T-helper 2 cell treated with Interferon-gamma antibody and Interleukin-4, amounts not matched to agents 5 μg/mL and 100 μg/mL, for 36 hours (primary cell): ENCODE results near the gene NID1.
"Not testable (repeated sequence)": the region's sequence is repeated elsewhere in the genome, so short reads cannot be mapped to it uniquely, and the experiment has no call there.

Source experiments
- DNase-seq: peaks from one replicate; pipeline ENCODE4 v3.0.0; 2021; ENCODE audit warnings: low spot score
- H3K27ac Mint-ChIP-seq: one replicate; pipeline ENCODE4 v1.8.0; 2021; ENCODE audit warnings: mild to moderate bottlenecking, mixed read lengths
- H3K27me3 Mint-ChIP-seq: one replicate; pipeline ENCODE4 v1.8.0; 2021; ENCODE audit warnings: low read depth, mixed read lengths
- H3K36me3 Mint-ChIP-seq: one replicate; pipeline ENCODE4 v1.8.0; 2021; ENCODE audit warnings: low read depth, mixed read lengths
- H3K4me1 Mint-ChIP-seq: one replicate; pipeline ENCODE4 v1.8.0; 2021; ENCODE audit warnings: low read depth, mixed read lengths
- H3K4me3 Mint-ChIP-seq: one replicate; pipeline ENCODE4 v1.8.0; 2022; ENCODE audit warnings: mild to moderate bottlenecking, moderate library complexity, mixed read lengths
- H3K9me3 Mint-ChIP-seq: one replicate; pipeline ENCODE4 v1.8.0; 2021; ENCODE audit warnings: mixed read lengths

Gene NID1

GRCh38 chr1:235935235-235936225 lies 129.4 kb downstream of the NID1 start:
- Mint-ChIP-seq H3K4me3 (no peak overlapping the region), H3K27ac (no peak overlapping the region), H3K4me1 (peaks cover 33% of the 10 kb centered on the region), H3K9me3 (no peaks in the 10 kb centered on the region), H3K36me3 (no peaks in the 10 kb centered on the region), H3K27me3 (peaks cover 3% of the 10 kb centered on the region)
- DNase-seq, result no peak

- peaks cover 23% of the 10 kb centered on the region for H3K4me1 Mint-ChIP-seq
- no peaks in the 10 kb centered on the region for H3K9me3 Mint-ChIP-seq
- no peak overlapping the region for H3K27ac Mint-ChIP-seq
These were observed 131.1 kb downstream of the NID1 start for GRCh38 chr1:235933766-235934116.

GRCh38 chr1:235933017-235933765 lies 131.7 kb downstream of the NID1 start:
- no peak overlapping the region for H3K27ac Mint-ChIP-seq
- no peaks in the 10 kb centered on the region for H3K9me3 Mint-ChIP-seq
- no peak for DNase-seq
- H3K27me3 Mint-ChIP-seq, result peaks cover 3% of the 10 kb centered on the region
- H3K4me1 Mint-ChIP-seq, result peaks cover 17% of the 10 kb centered on the region
- H3K36me3 Mint-ChIP-seq, result no peaks in the 10 kb centered on the region
- no peak overlapping the region for H3K4me3 Mint-ChIP-seq

More at GRCh38 chr1:235933766-235934116, 131.1 kb downstream of the NID1 start:
- Mint-ChIP-seq H3K27me3 (peaks cover 3% of the 10 kb centered on the region), H3K36me3 (no peaks in the 10 kb centered on the region), H3K4me3 (no peak overlapping the region)
- no peak for DNase-seq

GRCh38 chr1:235932090-235932510 lies 132.8 kb downstream of the NID1 start:
- no peak overlapping the region for H3K27ac Mint-ChIP-seq
- peaks cover 8% of the 10 kb centered on the region for H3K27me3 Mint-ChIP-seq
- H3K36me3 Mint-ChIP-seq, result no peaks in the 10 kb centered on the region
- H3K9me3 Mint-ChIP-seq, result no peaks in the 10 kb centered on the region
- H3K4me3 Mint-ChIP-seq, result no peak overlapping the region
- peaks cover 14% of the 10 kb centered on the region for H3K4me1 Mint-ChIP-seq
- no peak for DNase-seq

- Mint-ChIP-seq H3K9me3 (no peaks in the 10 kb centered on the region), H3K27ac (no peak overlapping the region)
These were observed 133.6 kb downstream of the NID1 start for GRCh38 chr1:235931171-235931738.

GRCh38 chr1:235930543-235930942 lies 134.3 kb downstream of the NID1 start:
- Mint-ChIP-seq H3K27me3 (peaks cover 7% of the 10 kb centered on the region), H3K27ac (no peak overlapping the region), H3K36me3 (no peaks in the 10 kb centered on the region), H3K4me3 (no peak overlapping the region), H3K4me1 (peaks cover 10% of the 10 kb centered on the region), H3K9me3 (no peaks in the 10 kb centered on the region)
- DNase-seq, result no peak

More at GRCh38 chr1:235931171-235931738, 133.6 kb downstream of the NID1 start:
- no peak overlapping the region for H3K4me3 Mint-ChIP-seq
- peaks cover 9% of the 10 kb centered on the region for H3K27me3 Mint-ChIP-seq
- H3K36me3 Mint-ChIP-seq, result no peaks in the 10 kb centered on the region
- peaks cover 14% of the 10 kb centered on the region for H3K4me1 Mint-ChIP-seq
- DNase-seq, result no peak

- no peaks in the 10 kb centered on the region for H3K36me3 Mint-ChIP-seq
- peaks cover 13% of the 10 kb centered on the region for H3K4me1 Mint-ChIP-seq
- H3K9me3 Mint-ChIP-seq, result no peaks in the 10 kb centered on the region
- H3K27me3 Mint-ChIP-seq, result peaks cover 7% of the 10 kb centered on the region
- no peak for DNase-seq
- H3K4me3 Mint-ChIP-seq, result no peak overlapping the region
- no peak overlapping the region for H3K27ac Mint-ChIP-seq
These were observed 135.7 kb downstream of the NID1 start for GRCh38 chr1:235929216-235929615.

GRCh38 chr1:235928197-235928596 lies 136.7 kb downstream of the NID1 start:
- H3K27ac Mint-ChIP-seq, result no peak overlapping the region
- H3K4me1 Mint-ChIP-seq, result peaks cover 22% of the 10 kb centered on the region
- no peaks in the 10 kb centered on the region for H3K9me3 Mint-ChIP-seq
- no peak overlapping the region for H3K4me3 Mint-ChIP-seq
- no peaks in the 10 kb centered on the region for H3K36me3 Mint-ChIP-seq
- H3K27me3 Mint-ChIP-seq, result peaks cover 7% of the 10 kb centered on the region
- no peak for DNase-seq

GRCh38 chr1:235927551-235927950 lies 137.3 kb downstream of the NID1 start:
- not testable (repeated sequence) for H3K36me3 Mint-ChIP-seq, H3K4me3 Mint-ChIP-seq, DNase-seq, H3K27me3 Mint-ChIP-seq, H3K9me3 Mint-ChIP-seq, H3K27ac Mint-ChIP-seq
- peaks cover 26% of the 10 kb centered on the region for H3K4me1 Mint-ChIP-seq
